Forelimb muscle (tissue), 1 donor: ENCODE results near the gene TREH. TPM values are rescaled to one million over a fixed set of nuclear protein-coding genes. Genes with fewer than 3 reads are reported as not detected.

Source experiments
- DNase-seq: peaks from one replicate; pipeline ENCODE4 v3.0.0-alpha.2; 2013; ENCODE audit warnings: low read depth
- polyA plus RNA-seq: library from polyadenylated mRNA; unstranded; fragments of 120-200 nt; gene quantifications from one replicate; pipeline ENCODE4 v1.2.1, GENCODE V29; 2013; ENCODE audit not compliant: insufficient read length

The TREH gene
- polyA plus RNA-seq, 1 donor, result 0.19 TPM

- no peak for DNase-seq
Measured at GRCh38 chr11:118666371-118666770, 13.1 kb downstream of the TREH start.

- no peak for DNase-seq
Measured at GRCh38 chr11:118663902-118664301, 15.5 kb downstream of the TREH start.

GRCh38 chr11:118663381-118663780 is 16.1 kb downstream of the TREH start:
- no peak for DNase-seq

- no peak for DNase-seq
Measured at GRCh38 chr11:118662401-118663271, 16.8 kb downstream of the TREH start.

GRCh38 chr11:118661425-118662301 is 17.8 kb downstream of the TREH start:
- no peak for DNase-seq

GRCh38 chr11:118660681-118661424 is 18.6 kb downstream of the TREH start:
- DNase-seq, result no peak

GRCh38 chr11:118659953-118660680 is 19.3 kb downstream of the TREH start:
- DNase-seq, result no peak

- DNase-seq, result no peak
Measured at GRCh38 chr11:118659314-118659952, 20.0 kb downstream of the TREH start.

- no peak for DNase-seq
Measured at GRCh38 chr11:118658429-118659313, 20.8 kb downstream of the TREH start.

GRCh38 chr11:118657709-118658428 is 21.6 kb downstream of the TREH start:
- DNase-seq, result no peak

- no peak for DNase-seq
Measured at GRCh38 chr11:118657238-118657637, 22.2 kb downstream of the TREH start.

GRCh38 chr11:118656563-118657165 is 22.8 kb downstream of the TREH start:
- no peak for DNase-seq

GRCh38 chr11:118655486-118656190 is 23.8 kb downstream of the TREH start:
- no peak for DNase-seq

GRCh38 chr11:118653684-118654390 is 25.6 kb downstream of the TREH start:
- no peak for DNase-seq

GRCh38 chr11:118652681-118653181 is 26.7 kb downstream of the TREH start:
- DNase-seq, result no peak

GRCh38 chr11:118651820-118652219 is 27.6 kb downstream of the TREH start:
- DNase-seq, result no peak

- DNase-seq, result no peak
Measured at GRCh38 chr11:118650366-118650765, 29.1 kb downstream of the TREH start.
